ENCODE measurements around the gene PHKG2.

DNA sequence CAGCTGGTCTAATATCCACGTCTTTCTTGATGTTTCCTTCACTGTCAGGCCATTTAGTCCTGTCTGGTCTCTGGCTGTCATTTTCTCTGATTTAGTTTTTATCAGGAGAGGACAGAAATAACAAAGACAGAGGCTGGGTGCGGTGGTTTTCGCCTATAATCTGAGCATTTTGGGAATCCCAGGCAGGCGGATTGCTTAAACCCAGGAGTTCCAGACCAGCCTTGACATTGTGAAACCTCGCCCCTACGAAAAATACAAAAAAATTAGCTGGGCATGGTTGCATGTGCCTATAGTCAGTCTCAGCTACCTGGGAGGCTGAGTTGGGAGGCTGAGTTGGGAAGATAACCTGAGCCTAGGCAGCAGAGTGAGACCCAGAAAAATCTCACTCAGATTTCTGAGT lies 42.2 kb upstream of the PHKG2 start:
- TF ChIP-seq, protein P1, sequence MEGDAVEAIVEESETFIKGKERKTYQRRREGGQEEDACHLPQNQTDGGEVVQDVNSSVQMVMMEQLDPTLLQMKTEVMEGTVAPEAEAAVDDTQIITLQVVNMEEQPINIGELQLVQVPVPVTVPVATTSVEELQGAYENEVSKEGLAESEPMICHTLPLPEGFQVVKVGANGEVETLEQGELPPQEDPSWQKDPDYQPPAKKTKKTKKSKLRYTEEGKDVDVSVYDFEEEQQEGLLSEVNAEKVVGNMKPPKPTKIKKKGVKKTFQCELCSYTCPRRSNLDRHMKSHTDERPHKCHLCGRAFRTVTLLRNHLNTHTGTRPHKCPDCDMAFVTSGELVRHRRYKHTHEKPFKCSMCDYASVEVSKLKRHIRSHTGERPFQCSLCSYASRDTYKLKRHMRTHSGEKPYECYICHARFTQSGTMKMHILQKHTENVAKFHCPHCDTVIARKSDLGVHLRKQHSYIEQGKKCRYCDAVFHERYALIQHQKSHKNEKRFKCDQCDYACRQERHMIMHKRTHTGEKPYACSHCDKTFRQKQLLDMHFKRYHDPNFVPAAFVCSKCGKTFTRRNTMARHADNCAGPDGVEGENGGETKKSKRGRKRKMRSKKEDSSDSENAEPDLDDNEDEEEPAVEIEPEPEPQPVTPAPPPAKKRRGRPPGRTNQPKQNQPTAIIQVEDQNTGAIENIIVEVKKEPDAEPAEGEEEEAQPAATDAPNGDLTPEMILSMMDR (IDR thresholded peaks at IDR 0.05): no peak
- no peak for TF ChIP-seq POLR2A (IDR thresholded peaks at IDR 0.05)
- TF ChIP-seq EP300 (IDR thresholded peaks at IDR 0.05): no peak

Measured in ovary (tissue), 3 donors.